CD4-positive, alpha-beta T cell treated with Interferon gamma for 1 hour (primary cell): ENCODE results near the gene TAF4B.
"Not testable (repeated sequence)": the region's sequence is repeated elsewhere in the genome, so short reads cannot be mapped to it uniquely, and the experiment has no call there.

ENCODE experiments used
- DNase-seq: peaks from one replicate; pipeline ENCODE4 v3.0.0-alpha.2; 2020

The TAF4B gene

DNA sequence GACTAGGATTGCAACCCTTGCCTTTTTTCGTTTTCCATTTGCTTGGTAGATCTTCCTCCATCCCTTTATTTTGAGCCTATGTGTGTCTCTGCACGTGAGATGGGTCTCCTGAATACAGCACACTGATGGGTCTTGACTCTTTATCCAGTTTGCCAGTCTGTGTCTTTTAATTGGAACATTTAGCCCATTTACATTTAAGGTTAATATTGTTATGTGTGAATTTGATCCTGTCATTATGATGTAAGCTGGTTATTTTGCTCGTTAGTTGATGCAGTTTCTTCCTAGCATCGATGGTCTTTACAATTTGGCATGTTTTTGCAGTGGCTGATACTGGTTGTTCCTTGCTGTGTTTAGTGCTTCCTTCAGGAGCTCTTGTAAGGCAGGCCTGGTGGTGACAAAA is 16.1 kb downstream of the TAF4B start:
- DNase-seq = not testable (repeated sequence)

DNA sequence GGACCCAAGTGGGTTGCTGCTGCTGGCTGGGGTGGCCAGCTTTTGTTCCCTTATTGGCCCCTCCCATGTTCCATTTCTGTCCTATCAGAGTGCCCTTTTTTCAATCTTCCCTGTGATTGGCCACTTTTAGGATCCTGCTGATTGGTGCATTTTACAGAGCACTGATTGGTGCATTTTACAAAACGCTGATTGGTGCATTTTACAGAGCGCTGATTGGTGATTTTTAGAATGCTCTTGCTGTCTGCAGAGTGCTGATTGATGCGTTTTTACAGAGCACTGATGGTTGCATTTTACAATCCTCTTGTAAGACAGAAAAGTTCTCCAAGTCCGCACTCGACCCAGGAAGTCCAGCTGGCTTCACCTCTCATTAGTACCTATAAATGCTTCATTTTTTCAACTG is 19.2 kb downstream of the TAF4B start:
- DNase-seq = not testable (repeated sequence)

DNA sequence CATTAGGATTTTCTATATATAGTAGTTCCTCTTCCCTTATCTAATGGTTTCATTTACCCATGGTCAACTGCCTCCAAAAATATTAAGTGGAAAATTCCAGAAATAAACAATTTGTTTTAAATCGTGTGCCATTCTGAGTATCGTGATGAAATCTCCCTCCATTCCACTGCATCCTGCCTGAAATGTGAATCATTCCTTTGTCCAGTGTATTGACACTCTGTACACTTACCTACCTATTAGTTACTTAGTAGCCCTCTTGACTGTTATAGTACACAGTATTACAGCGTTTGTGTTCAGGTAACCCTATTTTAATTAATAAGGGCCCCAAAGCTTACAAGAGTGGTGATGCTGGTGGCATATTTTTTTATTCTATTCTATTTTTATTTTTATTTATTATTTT is 26.2 kb downstream of the TAF4B start:
- DNase-seq = no peak

DNA sequence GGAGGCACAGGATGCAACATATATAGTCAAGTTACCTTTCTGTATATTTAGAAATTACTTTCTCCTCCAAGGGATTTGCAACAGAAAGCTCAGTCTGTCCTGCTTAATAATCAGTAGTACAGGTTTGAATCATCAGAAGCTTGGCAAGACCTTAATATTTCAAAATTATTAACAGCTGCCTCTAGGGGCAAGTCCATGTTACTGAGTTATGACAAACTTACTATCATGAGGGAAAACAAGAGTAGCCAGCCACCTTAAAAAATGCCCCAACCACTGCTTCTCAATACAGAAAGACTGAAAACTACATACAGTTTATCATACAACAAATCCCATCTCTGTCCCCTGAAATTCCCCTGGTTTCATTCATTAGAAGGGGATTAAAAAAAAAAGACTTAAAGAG is 28.6 kb downstream of the TAF4B start:
- DNase-seq = not testable (repeated sequence)

DNA sequence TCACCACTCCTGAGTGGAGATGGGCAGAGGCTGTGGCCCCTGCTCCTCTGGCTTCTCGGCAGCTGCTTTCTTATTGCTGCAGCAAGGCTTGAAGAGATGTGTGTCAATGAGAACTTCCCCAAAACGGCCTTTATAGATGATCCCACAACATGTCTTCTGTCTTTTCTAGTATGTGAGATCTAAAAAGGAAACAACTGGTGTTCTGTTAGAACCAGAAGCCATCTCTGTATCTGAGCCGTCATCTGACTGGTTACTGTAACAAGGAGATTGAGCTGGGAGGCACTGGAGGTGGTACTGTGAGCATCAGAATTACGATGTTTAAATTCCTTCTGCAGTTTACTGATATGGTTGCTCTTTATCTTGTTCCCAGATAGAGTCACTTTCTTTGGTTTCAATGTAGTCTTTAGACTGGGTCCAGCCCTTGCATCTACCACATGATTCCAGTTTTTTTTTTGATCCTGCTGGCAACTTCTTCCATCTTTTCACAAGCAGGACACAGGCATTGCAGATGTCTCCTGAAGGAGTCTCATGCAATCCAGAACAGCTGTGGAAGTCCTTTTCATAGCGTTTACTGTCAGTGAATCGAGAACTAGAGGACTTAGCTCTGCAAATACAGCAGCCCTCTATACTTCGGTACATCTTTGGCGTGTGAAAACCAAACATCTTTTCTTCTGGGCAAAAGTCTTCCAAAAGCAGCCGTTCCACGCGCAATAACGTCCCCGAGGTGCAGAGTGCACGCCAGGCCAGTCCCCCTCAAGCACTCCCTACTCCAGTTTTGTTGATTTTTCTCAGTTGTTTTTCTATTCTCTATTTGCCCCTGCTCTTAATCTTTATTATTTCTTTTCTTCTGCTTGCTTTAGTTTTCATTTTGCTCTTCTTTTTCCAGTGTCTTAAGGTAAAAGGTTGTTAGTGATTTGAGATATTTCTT is 29.7 kb downstream of the TAF4B start:
- no peak for DNase-seq

DNA sequence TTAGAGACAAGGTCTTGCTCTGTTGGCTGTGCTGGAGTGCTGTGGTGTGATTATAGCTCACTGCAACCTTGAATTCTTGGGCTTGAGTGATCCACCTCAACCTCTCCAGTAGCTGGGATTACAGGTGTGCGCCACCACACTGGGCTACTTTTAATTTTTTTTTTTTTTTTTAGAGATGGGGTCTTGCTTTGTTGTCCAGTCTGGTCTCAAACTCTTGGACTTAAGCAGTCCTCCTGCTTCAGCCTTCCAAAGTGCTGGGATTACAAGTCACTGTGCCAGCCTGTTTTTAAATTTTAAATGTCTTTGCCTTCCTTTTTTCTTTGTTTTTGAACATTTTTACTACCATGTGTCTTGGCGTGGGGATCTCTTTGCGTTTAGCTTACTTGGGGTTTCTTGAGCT is 32.5 kb downstream of the TAF4B start:
- DNase-seq = no peak

DNA sequence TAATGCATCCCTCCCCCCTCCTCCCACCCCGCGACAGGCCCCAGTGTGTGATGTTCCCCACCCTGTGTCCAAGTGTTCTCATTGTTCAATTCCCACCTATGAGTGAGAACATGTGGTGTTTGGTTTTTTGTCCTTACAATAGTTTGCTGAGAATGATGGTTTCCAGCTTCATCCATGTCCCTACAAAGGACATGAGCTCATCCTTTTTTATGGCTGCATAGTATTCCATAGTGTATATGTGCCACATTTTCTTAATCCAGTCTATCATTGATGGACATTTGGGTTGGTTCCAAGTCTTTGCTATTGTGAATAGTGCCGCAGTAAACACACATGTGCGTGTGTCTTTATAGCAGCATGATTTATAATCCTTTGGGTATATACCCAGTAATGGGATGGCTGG is 33.2 kb downstream of the TAF4B start:
- DNase-seq = not testable (repeated sequence)

DNA sequence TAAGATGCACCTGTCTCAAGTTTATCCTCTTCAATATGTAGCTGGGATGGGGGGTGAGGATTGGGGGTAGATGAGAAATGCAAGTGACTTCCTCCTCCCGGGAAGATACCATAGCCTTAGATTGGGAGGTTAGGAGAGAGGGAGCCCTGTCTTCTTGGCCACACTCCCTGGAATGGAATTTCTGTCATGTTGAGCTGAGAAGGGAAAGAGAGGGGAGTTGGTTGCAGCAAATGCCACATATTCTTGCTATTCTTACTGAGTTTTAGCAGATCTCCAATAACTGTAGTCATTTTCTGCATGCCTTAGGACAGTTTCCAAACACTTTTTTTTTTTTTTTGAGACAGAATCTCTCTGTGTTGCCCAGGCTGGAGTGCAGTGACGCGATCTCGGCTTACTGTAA is 35.9 kb downstream of the TAF4B start:
- DNase-seq = no peak

DNA sequence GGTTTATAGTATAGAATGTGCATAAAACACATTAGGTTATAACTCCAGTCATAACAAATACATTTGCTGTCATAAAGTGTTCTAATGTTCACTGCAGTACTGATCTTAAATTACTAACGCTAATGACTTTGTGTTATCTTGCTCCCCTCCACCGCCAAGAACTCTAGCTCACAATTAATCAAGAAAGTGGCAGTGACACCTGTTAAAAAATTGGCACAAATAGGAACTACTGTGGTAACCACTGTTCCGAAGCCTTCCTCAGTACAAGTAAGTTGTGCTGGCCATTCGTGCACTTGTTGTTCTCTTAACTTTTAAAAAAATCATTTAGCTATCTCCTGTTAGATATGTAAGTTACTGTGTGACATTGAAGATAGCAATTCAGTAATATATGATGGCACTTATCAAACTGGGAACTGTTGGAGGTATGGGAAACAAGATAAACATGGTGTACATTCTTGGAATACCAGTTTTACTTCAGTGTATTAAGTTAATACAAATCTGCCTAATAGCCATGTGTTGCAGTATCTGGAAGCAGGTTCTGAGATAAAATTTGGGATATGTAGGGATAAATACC is 41.2 kb downstream of the TAF4B start:
- DNase-seq = no peak

DNA sequence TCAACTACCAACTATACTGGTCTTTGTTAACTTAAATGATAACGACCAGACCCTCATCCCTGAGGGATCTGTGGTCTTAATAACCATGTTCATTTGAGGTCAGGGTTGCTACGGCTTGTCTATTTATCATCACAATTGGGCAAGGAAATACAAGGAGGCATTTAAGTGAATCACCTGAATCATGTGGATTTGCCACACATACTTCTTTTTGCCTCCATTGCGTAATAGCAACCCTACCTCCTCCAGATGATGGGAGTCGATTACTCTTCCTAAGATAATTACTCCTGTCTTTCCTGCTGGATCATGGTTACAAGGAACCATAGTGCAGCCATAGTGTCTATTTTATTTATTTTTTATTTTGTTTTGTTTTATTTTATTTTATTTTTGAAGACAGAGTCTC is 42.2 kb downstream of the TAF4B start:
- DNase-seq = no peak

DNA sequence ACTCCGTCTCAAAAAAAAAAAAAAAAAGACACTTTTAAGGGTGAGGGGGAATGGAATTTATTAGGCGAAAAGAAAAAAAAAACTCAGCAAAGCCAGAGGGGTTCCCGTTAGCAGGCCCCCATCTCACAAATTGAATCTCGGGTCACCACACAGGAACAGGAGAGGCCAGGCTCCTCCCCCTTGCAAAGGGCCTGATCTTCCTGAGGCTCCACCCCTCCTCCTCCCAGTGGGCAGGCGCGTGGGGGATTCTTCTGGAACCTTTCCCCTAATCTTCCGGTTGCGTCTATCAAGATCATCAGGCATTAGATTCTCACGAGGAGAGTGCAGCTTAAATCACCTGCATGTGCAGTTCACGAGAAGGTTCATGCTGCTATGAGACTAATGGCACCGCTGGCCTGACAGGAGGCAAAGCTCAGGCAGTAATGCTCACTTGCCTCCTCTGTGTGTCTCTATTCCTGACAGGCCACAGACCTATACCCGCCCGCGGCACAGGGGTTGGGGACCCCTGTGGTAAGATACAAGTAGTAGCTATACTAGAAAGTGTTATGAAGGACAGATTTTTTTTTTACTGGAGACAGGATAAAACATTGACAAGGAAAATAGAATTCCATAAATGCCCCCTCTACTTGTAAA is 45.8 kb downstream of the TAF4B start:
- no peak for DNase-seq

DNA sequence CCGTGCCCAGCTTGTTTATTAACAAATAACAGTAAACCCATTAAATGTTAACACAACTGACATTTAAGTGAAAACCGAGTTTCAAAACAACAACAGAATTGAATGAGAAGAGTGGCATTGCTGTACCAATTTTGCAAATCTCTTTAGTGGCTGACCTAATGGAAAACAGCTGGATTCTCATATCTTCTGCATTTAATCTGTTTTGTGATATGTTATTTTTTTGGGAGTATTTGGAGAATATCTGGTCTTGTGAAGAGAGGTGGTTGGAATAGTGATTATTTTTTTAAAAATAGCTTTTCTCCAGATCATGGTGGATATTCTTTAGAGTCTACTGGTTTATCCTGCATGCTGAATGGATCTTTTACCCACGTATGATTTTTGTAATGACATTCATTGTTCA is 51.1 kb downstream of the TAF4B start:
- no peak for DNase-seq

DNA sequence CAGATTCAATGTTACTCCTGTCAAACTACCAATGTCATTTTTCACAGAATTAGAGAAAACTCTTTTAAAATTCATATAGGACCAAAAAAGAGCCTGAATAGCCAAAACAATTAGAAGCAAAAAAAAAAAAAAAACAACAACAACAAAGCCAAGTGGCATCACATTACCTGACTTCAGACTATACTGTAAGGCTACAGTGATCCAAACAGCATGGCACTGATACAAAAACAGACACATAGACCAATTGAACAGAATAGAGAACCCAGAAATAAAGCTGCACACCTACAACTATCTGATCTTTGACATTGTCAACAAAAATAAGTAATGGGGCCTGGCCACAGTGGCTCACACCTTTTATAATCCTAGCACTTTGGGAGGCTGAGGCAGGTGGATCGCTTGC is 53.2 kb downstream of the TAF4B start:
- DNase-seq = no peak

DNA sequence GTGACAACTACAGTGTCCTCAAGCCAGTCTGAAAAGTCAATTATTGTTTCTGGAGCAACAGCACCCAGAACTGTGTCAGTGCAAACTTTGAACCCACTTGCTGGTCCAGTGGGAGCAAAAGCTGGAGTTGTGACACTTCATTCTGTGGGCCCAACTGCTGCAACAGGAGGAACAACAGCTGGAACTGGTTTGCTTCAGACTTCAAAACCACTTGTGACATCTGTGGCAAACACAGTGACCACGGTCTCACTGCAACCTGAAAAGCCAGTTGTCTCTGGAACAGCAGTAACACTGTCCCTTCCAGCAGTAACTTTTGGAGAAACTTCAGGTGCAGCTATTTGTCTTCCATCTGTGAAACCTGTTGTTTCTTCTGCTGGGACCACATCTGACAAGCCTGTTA is 59.8 kb downstream of the TAF4B start:
- no peak for DNase-seq

DNA sequence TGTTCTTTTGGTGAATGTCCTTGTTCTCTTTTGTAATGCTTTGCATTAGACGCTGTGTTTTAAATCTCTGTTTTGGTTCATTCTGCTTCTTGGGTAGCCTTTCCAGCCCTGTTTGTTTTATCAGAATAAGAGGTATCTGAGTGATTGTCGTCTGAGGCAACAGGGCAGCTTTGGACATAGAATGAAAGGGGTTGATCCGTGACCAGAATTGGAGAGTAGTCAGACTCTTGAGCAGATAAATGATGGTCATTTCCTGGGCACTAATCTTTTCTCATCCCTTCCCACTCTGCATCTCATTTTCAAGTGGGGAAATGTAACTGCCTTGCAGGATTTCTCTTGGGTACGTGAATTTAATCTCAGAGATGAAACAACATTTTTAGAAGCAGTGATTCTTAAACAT is 61.4 kb downstream of the TAF4B start:
- DNase-seq = no peak

DNA sequence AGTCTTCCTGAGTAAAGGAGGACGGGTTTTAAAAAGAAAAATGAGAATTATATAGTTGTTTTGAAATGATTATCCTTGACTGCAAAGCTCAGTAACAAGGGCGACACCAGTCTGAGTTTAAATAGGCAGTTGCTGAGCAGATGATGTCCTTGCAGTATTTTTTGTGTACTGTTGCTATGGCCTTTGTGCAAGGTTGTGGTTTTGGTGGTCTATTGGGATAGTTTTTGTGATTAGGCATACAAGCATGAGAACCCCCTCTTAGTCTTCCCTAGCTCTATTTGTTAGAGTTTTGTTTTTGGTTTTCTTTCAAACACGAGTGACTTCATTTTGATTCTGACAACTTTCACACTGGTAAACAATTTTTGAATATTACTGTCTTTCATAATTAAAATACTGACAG is 64.1 kb downstream of the TAF4B start:
- no peak for DNase-seq

DNA sequence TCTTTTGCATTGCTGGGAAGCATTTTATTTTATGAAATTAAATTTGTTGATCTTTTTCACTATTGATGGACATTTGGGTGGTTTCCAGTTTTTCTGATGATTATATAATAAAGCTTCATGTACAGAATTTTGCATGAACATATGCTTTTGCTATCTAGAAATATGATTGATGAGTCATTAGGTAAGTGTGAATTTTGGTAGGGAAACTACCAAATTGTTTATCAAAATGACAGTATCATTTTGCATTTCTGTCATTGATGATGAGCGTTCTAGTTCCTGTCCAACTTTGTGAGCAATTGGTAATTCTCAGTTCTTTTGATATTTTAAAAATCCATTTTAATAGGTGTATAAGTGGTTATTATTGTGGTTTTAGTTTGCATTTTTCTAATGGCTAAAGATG is 67.7 kb downstream of the TAF4B start:
- no peak for DNase-seq

DNA sequence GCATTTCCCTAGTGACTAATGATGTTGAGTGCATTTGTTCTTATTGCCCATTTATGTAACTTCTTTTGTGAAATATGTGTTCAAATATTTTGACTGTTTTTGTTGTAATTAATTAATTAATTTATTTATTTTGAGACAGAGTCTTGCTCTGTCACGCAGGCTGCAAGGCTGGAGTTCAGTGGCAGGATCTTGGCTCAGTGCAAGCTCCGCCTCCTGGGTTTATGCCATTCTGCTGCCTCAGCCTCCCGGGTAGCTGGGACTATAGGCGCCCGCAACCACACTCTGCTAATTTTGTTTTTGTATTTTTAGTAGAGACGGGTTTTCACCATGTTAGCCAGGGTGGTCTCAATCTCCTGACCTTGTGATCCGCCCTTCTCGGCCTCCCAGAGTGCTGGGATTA is 71.9 kb downstream of the TAF4B start:
- no peak for DNase-seq

DNA sequence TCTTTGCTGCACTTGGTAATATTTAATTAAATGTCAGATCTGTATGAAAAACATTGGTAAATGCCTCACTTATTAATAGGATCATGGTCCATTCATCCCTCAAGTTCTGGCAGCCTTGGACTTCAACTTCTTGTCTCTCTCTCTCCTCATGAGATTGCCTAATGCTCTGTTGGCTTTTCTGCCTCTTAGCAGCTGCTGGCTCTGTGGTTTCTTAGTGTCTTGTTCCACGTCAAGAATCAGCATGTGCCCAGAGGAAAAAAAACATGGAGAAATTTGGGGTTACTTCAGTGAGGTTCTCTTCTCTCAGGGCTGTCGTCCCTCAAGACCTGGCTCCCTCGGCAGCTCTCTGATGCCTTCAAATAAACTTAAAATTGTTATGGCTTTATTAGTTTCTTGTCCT is 75.4 kb downstream of the TAF4B start:
- DNase-seq = no peak

DNA sequence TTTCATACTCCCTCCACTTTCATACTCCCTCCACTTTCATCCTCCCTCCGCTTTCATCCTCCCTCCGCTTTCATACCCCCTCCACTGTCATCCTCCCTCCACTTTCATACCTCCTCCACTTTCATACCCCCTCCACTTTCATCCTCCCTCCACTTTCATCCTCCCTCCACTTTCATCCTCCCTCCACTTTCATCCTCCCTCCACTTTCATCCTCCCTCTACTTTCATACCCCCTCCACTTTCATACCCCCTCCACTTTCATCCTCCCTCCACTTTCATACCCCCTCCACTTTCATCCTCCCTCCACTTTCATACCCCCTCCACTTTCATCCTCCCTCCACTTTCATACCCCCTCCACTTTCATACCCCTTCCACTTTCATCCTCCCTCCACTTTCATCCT is 77.0 kb downstream of the TAF4B start:
- not testable (repeated sequence) for DNase-seq

DNA sequence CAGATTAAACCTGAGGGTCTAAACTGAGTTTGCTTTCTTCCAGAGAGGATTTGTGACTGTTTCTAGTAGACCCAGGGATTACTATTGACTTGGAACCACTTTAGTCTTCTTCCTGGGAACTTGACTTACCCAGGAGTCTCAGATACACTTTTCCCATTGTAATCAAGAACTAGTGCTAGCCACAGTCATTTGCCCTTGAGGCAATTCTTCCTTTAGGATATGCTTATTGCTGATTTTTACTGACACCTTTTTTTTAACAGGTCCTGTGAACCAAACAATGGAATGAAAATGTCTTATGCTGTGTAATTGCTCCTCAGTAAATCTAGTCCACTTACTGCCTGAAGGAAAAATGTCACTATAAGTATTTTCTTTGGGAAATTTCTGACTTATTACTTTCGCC is 78.3 kb downstream of the TAF4B start:
- DNase-seq = no peak

DNA sequence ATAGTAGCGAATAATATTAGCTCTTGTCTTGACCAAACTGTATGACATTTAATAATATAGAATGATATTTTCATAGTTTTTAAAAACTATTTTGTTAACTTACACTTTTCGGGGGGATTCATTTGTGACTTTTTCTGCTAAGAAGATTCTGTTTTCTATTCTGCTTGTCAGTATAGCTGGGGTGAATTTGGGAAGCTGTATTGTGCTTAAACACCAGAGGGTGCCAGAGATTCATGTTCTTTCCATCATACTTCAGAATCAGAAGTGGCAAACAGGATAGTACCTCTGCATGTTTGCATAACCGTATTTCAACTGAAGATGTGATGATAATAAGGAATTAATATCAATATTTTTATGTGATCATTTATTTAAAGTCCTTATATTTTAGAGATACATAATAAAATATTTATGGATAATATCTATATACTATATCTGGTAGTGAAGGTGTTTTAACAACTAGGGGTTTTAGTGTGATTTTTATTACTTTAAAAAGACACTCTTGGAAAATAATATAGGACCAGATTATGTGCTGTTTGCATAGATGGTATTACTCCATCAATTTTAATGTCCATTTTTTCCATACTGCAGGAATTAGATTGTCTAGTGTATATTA is 81.0 kb downstream of the TAF4B start:
- DNase-seq = no peak

DNA sequence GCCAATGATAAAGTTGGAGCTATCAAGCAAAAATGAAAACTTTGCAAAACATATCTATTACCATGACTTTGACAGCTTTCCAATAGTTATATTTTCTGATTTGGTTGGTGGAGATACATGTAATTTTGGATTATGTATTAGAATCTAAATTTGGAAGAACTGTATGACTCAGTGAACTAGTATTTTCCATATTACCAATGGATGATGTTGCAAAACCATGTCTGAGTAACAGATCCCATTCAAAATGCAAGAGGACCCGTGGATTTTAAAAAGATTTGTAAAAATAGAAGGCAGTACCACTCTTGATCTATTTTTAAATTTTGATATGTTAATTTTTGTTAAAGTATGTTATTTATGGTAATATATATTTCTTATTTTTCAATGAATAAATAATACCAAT is 83.0 kb downstream of the TAF4B start:
- DNase-seq = no peak

DNA sequence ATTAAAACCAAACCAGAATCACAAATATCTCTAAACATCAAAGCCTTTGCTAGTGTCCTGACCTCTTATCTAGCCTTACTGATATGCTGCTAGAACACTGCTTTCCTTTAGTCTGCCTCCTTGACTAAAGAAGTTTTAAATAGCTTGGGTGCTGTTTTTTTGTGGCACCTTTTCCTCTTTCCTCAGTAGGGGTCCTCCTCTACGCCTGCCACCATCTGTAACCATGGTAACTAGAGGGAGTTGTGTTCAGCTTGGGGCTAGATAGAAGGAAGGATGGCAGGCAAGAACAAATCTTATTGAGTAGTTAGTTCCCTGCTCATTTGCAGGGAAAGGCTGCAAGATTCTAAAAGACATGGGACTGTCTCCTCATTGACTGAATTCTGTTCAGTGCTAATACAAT is 86.0 kb downstream of the TAF4B start:
- no peak for DNase-seq
